Body of pancreas (tissue), 4 donors: ENCODE measurements around the gene FANCD2. TPM values are rescaled to one million over a fixed set of nuclear protein-coding genes. Genes with fewer than 3 reads are reported as not detected.
"Not testable (repeated sequence)": the region's sequence is repeated elsewhere in the genome, so short reads cannot be mapped to it uniquely, and the experiment has no call there.

Experiments used
- ATAC-seq: fragments of 150-250 bp; one replicate; pipeline ENCODE4 v1.9.1; 2016
- DNase-seq, 4 donors: peaks; one replicate each; pipeline ENCODE4 v3.0.0-alpha.2; 2019
- H3K27ac ChIP-seq, 4 donors: fragments of 200-600 bp; sonication (generic); 1 replicate in 3 of 4; 2 replicates in 1 of 4; pipeline versions ENCODE4 v1.5.1 to v1.6.1; 2016 to 2019; ENCODE audit warnings: mild to moderate bottlenecking in 1 of 4, mixed read lengths in 1 of 4, moderate library complexity in 1 of 4
- H3K27me3 ChIP-seq, 2 donors: fragments of 200-600 bp; sonication (generic); one replicate each; pipeline ENCODE4 v1.6.0; 2016; ENCODE audit warnings: mild to moderate bottlenecking in 1 of 2
- H3K36me3 ChIP-seq, 2 donors: fragments of 200-600 bp; sonication (generic); replicated peaks in 1 of 2; 2 replicates each; pipeline ENCODE4 v1.5.1; 2016; ENCODE audit warnings: low read depth in 2 of 2; ENCODE audit not compliant: insufficient read depth in 1 of 2
- H3K4me1 ChIP-seq: fragments of 200-600 bp; sonication (generic); one replicate; pipeline ENCODE4 v1.6.0; 2016
- H3K4me3 ChIP-seq, 2 donors: fragments of 200-600 bp; sonication (generic); 1 replicate in 1 of 2; 2 replicates in 1 of 2; pipeline ENCODE4 v1.5.1; 2016 to 2019
- H3K9me3 ChIP-seq, 3 donors: fragments of 200-600 bp; sonication (generic); 1 replicate in 2 of 3; 2 replicates in 1 of 3; pipeline ENCODE4 v1.5.1; 2016
- POLR2A ChIP-seq, 3 donors: fragments of 450-650 bp; IDR thresholded peaks; one replicate each; pipeline ENCODE4 v1.6.1; 2016; ENCODE audit warnings: antibody characterized with exemption in 3 of 3, mild to moderate bottlenecking in 2 of 3
- WGBS, 2 donors: methylation state at CpG; one replicate each; pipeline ENCODE4 v1.1.5; 2017; 5-methylcytosine and 5-hydroxymethylcytosine counted together
- intact Hi-C: fragments of 100-400 bp; cut with DNase I; formaldehyde crosslinking; loops from one replicate; pipeline ENCODE4 v1.15.1; 2023
- total RNA-seq, 2 donors: library from RNA; depleted of rRNA; stranded (reverse); fragments of >200 nt; gene quantifications; one replicate each; pipeline ENCODE4 v1.1.0, GENCODE V29; 2016
- TF ChIP-seq, protein P1 (sequence below), 7 experiments: fragments of 450-650 bp in 4 of 7; fragments of 200-600 bp in 3 of 7; sonication (generic) in 3 of 7; IDR thresholded peaks; one replicate each; pipeline ENCODE4 v1.5.1; 2016 to 2019; ENCODE audit warnings: antibody characterized with exemption in 7 of 7

FANCD2 gene
- total RNA-seq, 2 donors from 2014 or later, result 1.0 to 2.3 TPM

DNA sequence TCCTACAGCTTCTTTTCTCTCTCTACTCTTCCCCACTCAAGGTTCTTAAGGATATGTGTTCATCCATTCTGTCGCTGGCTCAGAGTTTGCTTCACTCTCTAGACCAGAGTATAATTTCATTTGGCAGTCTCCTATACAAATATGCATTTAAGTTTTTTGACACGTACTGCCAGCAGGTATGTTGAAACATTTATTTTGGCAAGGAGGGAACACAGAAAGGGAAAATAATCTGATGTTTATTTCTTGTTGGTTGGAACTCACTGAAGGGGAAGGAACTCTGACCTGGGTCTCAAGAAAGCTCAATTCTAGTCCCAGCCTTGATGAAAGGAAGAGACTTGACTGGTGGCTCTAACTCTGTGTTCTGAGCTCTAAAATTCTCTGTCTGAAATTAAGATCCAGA is 21.6 kb downstream of the FANCD2 start:
- no peaks in the 10 kb centered on the region for H3K9me3 ChIP-seq
- no peak overlapping the region for H3K4me3 ChIP-seq
- TF ChIP-seq POLR2A (IDR thresholded peaks at IDR 0.05), result no peak
- TF ChIP-seq, protein P1, sequence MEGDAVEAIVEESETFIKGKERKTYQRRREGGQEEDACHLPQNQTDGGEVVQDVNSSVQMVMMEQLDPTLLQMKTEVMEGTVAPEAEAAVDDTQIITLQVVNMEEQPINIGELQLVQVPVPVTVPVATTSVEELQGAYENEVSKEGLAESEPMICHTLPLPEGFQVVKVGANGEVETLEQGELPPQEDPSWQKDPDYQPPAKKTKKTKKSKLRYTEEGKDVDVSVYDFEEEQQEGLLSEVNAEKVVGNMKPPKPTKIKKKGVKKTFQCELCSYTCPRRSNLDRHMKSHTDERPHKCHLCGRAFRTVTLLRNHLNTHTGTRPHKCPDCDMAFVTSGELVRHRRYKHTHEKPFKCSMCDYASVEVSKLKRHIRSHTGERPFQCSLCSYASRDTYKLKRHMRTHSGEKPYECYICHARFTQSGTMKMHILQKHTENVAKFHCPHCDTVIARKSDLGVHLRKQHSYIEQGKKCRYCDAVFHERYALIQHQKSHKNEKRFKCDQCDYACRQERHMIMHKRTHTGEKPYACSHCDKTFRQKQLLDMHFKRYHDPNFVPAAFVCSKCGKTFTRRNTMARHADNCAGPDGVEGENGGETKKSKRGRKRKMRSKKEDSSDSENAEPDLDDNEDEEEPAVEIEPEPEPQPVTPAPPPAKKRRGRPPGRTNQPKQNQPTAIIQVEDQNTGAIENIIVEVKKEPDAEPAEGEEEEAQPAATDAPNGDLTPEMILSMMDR (IDR thresholded peaks at IDR 0.05), result no peak
- 50 to 51% methylated on average over 2 of the region's 2 CpGs for WGBS, 2 donors
- intact Hi-C loops, result no loop called here
- H3K36me3 ChIP-seq, result no peaks in the 10 kb centered on the region
- DNase-seq (no peak), ATAC-seq (no peak)
- no peak overlapping the region for H3K27ac ChIP-seq
- no peaks in the 10 kb centered on the region for H3K27me3 ChIP-seq
- H3K4me1 ChIP-seq, result no peaks in the 10 kb centered on the region

DNA sequence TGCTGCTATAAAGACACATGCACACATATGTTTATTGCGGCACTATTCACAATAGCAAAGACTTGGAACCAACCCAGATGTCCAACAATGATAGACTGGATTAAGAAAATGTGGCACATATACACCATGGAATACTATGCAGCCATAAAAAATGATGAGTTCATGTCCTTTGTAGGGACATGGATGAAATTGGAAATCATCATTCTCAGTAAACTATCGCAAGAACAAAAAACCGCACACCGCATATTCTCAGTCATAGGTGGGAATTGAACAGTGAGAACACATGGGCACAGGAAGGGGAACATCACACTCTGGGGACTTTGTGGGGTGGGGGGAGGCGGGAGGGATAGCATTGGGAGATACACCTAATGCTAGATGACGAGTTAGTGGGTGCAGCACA is 26.8 kb downstream of the FANCD2 start:
- ATAC-seq, H3K9me3 ChIP-seq, DNase-seq, H3K4me1 ChIP-seq, H3K27me3 ChIP-seq, H3K36me3 ChIP-seq, H3K27ac ChIP-seq, H3K4me3 ChIP-seq, intact Hi-C loops: not testable (repeated sequence)
- 96 to 97% methylated on average over 5 of the region's 6 CpGs for WGBS, 2 donors

DNA sequence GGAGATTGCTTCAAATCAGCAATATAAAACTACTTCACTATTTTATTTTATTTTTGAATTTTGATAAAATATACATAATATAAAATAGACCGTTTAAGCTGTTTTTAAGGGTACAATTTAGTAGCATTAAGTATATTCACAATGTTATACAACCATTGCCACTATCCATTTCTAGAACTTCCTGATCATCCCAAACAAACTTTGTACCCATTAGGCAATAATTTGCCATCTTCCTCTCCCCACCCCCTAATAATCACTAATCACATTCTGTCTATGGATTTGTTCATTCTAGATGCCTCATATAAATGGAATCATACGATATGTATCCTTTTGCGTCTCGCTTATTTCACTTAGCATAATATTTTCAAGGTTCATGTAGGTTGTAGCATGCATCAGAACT is 28.9 kb downstream of the FANCD2 start:
- H3K27ac ChIP-seq, result no peak overlapping the region
- DNase-seq, result no peak
- no peaks in the 10 kb centered on the region for H3K27me3 ChIP-seq
- H3K4me1 ChIP-seq, result no peaks in the 10 kb centered on the region
- H3K9me3 ChIP-seq, result no peaks in the 10 kb centered on the region
- H3K36me3 ChIP-seq, result no peaks in the 10 kb centered on the region
- intact Hi-C loops, result no loop called here
- TF ChIP-seq, protein P1 (IDR thresholded peaks at IDR 0.05), result no peak
- TF ChIP-seq POLR2A (IDR thresholded peaks at IDR 0.05), result no peak
- WGBS, 2 donors, result 93 to 95% methylated on average over 4 of the region's 4 CpGs
- no peak overlapping the region for H3K4me3 ChIP-seq
- no peak for ATAC-seq

DNA sequence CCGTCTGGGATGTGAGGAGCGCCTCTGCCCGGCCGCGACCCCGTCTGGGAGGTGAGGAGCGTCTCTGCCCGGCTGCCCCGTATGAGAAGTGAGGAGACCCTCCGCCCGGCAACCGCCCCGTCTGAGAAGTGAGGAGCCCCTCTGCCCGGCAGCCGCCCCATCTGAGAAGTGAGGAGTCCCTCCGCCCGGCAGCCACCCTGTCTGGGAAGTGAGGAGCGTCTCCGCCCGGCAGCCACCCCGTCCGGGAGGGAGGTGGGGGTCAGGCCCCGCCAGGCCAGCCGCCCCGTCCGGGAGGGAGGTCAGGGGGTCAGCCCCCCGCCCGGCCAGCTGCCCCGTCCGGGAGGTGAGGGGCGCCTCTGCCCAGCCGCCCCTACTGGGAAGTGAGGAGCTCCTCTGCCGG is 43.8 kb downstream of the FANCD2 start:
- H3K4me1 ChIP-seq, H3K9me3 ChIP-seq, ATAC-seq, H3K36me3 ChIP-seq, DNase-seq, intact Hi-C loops, H3K27ac ChIP-seq, H3K4me3 ChIP-seq, H3K27me3 ChIP-seq: not testable (repeated sequence)
- 97 to 98% methylated on average over 13 to 15 of the region's 33 CpGs for WGBS, 2 donors

DNA sequence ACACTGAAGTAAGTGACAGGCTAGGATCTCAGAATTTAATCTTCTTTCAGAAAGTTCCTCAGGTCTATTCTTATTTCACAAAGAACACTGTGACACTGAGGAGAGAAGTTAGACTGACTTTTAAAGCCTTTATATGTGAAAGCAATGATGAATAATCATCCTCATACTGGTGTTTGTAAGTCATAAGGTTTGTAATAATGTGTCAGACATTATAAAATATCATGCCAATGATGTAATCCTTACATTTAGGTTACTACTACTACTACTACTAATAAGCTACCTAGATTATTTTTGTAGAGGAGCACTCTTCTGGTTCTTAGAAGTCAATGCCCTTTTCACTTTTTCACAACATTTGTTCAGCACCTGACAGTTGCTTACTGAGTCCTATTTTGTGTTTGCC is 48.4 kb downstream of the FANCD2 start:
- Histone ChIP-seq H3K9me3 (no peaks in the 10 kb centered on the region), H3K27me3 (no peaks in the 10 kb centered on the region), H3K27ac (no peak overlapping the region), H3K36me3 (no peaks in the 10 kb centered on the region), H3K4me3 (no peak overlapping the region), H3K4me1 (no peaks in the 10 kb centered on the region)
- DNase-seq (no peak), ATAC-seq (no peak)
- intact Hi-C loops, result no loop called here
- TF ChIP-seq, protein P1 (IDR thresholded peaks at IDR 0.05), result no peak
- TF ChIP-seq POLR2A (IDR thresholded peaks at IDR 0.05), result no peak

DNA sequence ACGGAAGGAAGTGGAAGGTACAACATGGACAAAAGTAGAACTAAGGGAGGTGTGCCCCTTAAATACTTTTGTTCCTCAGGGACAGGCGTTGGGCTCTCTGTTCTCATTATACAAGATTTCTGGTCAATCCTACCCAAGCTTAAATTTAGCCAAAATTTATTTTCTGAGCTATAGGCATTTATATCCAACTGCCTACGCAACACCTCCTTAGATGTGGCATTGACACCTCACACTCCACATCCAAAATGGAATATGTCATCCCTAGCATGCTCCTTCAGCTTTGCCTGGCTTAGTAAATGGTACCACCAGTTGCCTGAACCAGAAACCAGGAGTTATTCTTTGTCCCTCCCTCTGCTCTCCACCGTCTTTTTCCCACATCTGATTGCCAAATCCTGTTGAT is 55.6 kb downstream of the FANCD2 start:
- Histone ChIP-seq H3K4me3 (no peak overlapping the region), H3K27me3 (no peaks in the 10 kb centered on the region), H3K4me1 (no peaks in the 10 kb centered on the region), H3K27ac (no peak overlapping the region), H3K9me3 (no peaks in the 10 kb centered on the region), H3K36me3 (no peaks in the 10 kb centered on the region)
- no peak for TF ChIP-seq POLR2A (IDR thresholded peaks at IDR 0.05)
- TF ChIP-seq, protein P1 (IDR thresholded peaks at IDR 0.05), result no peak
- ATAC-seq (no peak), DNase-seq (no peak)
- intact Hi-C loops, result no loop called here
- WGBS, 2 donors, result 89 to 94% methylated on average over 4 of the region's 4 CpGs
